ENCODE results near the gene DCTPP1.

The DCTPP1 gene

DNA sequence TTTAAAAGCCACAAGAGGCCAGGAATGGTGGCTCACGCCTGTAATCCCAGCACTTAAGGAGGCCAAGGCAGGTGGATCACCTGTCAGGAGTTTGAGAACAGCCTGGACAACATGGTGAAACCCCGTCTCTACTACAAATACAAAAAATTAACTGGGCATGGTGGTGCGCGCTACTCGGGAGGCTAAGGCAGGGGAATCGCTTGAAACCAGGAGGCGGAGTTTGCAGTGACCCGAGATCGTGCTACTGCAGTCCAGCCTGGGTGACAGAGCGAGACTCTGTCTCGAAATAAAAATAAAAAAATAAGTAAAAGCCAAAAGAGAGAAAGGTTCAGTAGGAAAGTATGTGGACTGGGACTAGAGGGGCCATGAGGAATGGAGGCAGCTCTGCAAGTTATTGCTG lies 29.6 kb upstream of the DCTPP1 start:
- H2BK12ac ChIP-seq (ENCODE audit: low read length in 2 of 2): no peak overlapping the region
- 88% methylated on average over 11 of the region's 11 CpGs for WGBS

DNA sequence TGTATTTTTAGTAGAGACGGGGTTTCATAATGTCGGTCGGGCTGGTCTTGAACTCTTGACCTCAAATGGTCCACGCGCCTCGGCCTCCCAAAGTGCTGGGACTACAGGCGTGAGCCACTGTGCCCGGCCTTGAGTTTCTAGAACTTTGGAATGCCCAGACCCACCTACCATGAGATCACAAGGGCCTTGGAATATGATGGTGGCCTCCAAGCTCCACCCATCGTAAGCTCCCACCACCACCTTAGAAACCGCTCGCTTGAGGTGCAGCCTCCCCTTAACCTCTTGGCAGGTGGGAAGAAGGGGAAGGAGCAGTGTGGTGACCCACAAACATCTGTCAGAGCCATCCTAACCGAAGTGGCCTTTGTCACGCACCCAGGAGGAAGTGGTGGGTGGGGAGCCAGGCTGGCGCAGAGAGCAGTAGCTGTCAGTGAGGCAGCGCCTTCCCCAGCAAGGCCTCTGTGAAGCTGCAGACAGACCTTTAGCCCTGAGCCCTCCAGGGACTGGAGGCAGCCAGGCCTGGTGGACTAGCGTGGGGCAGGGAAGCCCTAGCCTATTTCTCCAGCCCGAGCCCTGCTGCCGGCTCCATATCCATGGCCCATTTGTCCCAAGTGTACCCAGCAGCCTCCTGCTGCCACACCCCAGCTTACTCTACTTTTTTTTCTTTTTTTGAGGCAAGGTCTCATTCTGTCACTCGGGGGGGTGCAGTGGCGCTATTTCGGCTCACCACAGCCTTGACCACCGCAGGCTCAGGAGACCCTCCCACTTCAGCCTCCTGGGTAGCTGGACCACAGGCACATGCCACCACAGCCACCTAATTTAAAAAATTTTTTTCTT lies 28.9 kb upstream of the DCTPP1 start:
- Histone ChIP-seq H3K36me3 (ENCODE audit: control insufficient read depth in 1 of 2, insufficient read depth in 2 of 2, low read depth in 1 of 2, low read length in 2 of 2) (no peaks in the 10 kb centered on the region), H2BK15ac (ENCODE audit: low read depth, poor library complexity, severe bottlenecking) (no peak overlapping the region), H3K4me2 (ENCODE audit: low read length, poor library complexity, severe bottlenecking) (no peak overlapping the region), H4K8ac (ENCODE audit: low read length) (no peak overlapping the region), H3K14ac (ENCODE audit: low read length in 2 of 2) (no peak overlapping the region), H2BK5ac (ENCODE audit: low read depth, low read length, poor library complexity, severe bottlenecking) (no peak overlapping the region), H3K4me1 (ENCODE audit: control insufficient read depth, insufficient read depth, low read depth, low read length) (peaks cover 2% of the 10 kb centered on the region), H2BK12ac (ENCODE audit: low read length in 2 of 2) (no peak overlapping the region), H3K9me3 (ENCODE audit: control insufficient read depth, low read length) (no peaks in the 10 kb centered on the region), H2AK5ac (ENCODE audit: low read length, severe bottlenecking) (no peak overlapping the region), H3K23ac (ENCODE audit: low read length in 2 of 2) (no peak overlapping the region), H3K27me3 (ENCODE audit: control insufficient read depth in 1 of 2, insufficient read depth in 1 of 2, low read length in 2 of 2) (peaks cover 4 to 9% of the 10 kb centered on the region in 2 experiments), H3K79me1 (replicated peaks; ENCODE audit: low read length, poor library complexity, severe bottlenecking) (no peaks in the 10 kb centered on the region), H4K91ac (ENCODE audit: low read length) (no peak overlapping the region), H2BK120ac (ENCODE audit: low read depth, low read length) (no peak overlapping the region), H3K27ac (ENCODE audit: low read length, poor library complexity, severe bottlenecking) (no peak overlapping the region), H3K9ac (ENCODE audit: low read length) (no peak overlapping the region), H2AFZ (ENCODE audit: low read depth, low read length) (no peak overlapping the region), H3K18ac (ENCODE audit: low read depth in 1 of 2, low read length in 2 of 2) (no peak overlapping the region), H3K4me3 (ENCODE audit: insufficient read depth in 1 of 2, low read depth in 1 of 2, low read length in 2 of 2) (no peak overlapping the region), H3K4ac (ENCODE audit: low read depth in 1 of 2, low read length in 2 of 2) (no peak overlapping the region)
- DNase-seq: no peak
- 90% methylated on average over 21 of the region's 22 CpGs for WGBS

More for the DNA sequence above, 29.6 kb upstream of the DCTPP1 start:
- Histone ChIP-seq H3K9me3 (ENCODE audit: control insufficient read depth, low read length) (no peaks in the 10 kb centered on the region), H3K18ac (ENCODE audit: low read depth in 1 of 2, low read length in 2 of 2) (no peak overlapping the region), H3K4ac (ENCODE audit: low read depth in 1 of 2, low read length in 2 of 2) (no peak overlapping the region), H2BK15ac (ENCODE audit: low read depth, poor library complexity, severe bottlenecking) (no peak overlapping the region), H4K8ac (ENCODE audit: low read length) (no peak overlapping the region), H3K4me1 (ENCODE audit: control insufficient read depth, insufficient read depth, low read depth, low read length) (peaks cover 2% of the 10 kb centered on the region), H4K91ac (ENCODE audit: low read length) (no peak overlapping the region), H2AK5ac (ENCODE audit: low read length, severe bottlenecking) (no peak overlapping the region), H3K4me2 (ENCODE audit: low read length, poor library complexity, severe bottlenecking) (no peak overlapping the region), H3K36me3 (ENCODE audit: control insufficient read depth in 1 of 2, insufficient read depth in 2 of 2, low read depth in 1 of 2, low read length in 2 of 2) (no peaks in the 10 kb centered on the region), H3K4me3 (ENCODE audit: insufficient read depth in 1 of 2, low read depth in 1 of 2, low read length in 2 of 2) (no peak overlapping the region), H2AFZ (ENCODE audit: low read depth, low read length) (no peak overlapping the region), H3K14ac (ENCODE audit: low read length in 2 of 2) (no peak overlapping the region), H3K79me1 (replicated peaks; ENCODE audit: low read length, poor library complexity, severe bottlenecking) (no peaks in the 10 kb centered on the region), H2BK5ac (ENCODE audit: low read depth, low read length, poor library complexity, severe bottlenecking) (no peak overlapping the region), H3K9ac (ENCODE audit: low read length) (no peak overlapping the region), H3K23ac (ENCODE audit: low read length in 2 of 2) (no peak overlapping the region), H3K27me3 (ENCODE audit: control insufficient read depth in 1 of 2, insufficient read depth in 1 of 2, low read length in 2 of 2) (peaks cover 0 to 4% of the 10 kb centered on the region in 2 experiments), H2BK120ac (ENCODE audit: low read depth, low read length) (no peak overlapping the region), H3K27ac (ENCODE audit: low read length, poor library complexity, severe bottlenecking) (no peak overlapping the region)
- no peak for DNase-seq

DNA sequence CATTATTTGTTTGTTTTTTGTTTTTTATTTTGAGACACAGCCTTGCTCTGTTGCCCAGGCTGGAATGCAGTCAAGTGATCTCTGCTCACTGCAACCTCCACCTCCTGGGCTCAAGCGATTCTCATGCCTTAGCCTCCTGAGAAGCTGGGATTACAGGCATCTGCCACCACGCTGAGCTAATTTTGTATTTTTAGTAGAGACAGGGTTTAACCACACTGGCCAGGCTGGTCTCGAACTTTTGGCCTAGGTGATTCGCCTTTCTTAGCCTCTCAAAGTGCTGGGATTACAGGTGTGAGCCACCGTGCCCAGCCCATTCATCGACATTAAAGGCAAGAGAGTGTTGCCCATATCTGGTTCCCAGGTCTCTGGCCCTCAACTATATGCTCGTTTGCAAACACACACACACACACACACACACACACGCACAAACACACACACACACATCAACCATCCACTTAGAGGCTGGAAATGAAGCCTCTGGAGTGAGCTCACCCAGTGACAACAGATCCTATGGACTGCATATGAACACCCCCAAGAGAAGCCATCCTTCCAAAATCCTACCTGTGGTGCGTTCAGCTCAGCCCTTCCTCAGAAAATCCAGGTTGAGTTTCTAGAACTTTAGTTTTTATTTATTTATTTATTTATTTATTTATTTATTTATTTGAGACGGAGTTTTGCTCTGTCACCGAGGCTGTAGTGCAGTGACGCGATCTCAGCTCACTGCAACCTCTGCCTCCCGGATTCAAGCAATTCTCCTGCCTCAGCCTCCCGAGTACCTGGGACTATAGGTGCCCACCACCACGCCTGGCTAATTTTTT lies 28.1 kb upstream of the DCTPP1 start:
- WGBS: 95% methylated on average over 15 of the region's 16 CpGs

DNA sequence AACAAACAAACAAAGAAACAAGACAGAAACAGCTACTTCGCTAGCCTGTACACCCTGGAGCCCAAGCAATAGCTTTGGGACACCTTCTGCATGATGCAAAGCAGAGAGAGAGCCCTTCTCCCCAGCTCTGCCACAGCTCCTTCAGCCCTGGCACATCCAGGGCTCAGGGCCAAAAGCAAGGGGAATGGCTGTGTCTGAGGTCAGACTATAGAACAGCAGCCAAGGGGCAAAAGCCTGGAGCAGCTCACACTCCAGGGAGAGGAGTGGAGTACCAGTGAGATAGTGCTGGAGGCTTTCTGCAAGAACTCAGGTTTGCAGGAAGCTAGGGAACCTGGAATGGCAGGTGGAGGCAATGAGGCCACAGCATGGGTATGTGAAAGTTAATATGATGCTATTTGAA lies 27.4 kb upstream of the DCTPP1 start:
- peaks cover 4 to 9% of the 10 kb centered on the region in 2 experiments for H3K27me3 ChIP-seq (ENCODE audit: control insufficient read depth in 1 of 2, insufficient read depth in 1 of 2, low read length in 2 of 2)
- no peaks in the 10 kb centered on the region for H3K9me3 ChIP-seq (ENCODE audit: control insufficient read depth, low read length)
- peak overlapping the region in 1 of 2 experiments; percentile 90 for H3K14ac ChIP-seq (ENCODE audit: low read length in 2 of 2)
- no peak overlapping the region for H3K4me3 ChIP-seq (ENCODE audit: insufficient read depth in 1 of 2, low read depth in 1 of 2, low read length in 2 of 2)
- H3K36me3 ChIP-seq (ENCODE audit: control insufficient read depth in 1 of 2, insufficient read depth in 2 of 2, low read depth in 1 of 2, low read length in 2 of 2): no peaks in the 10 kb centered on the region
- no peak overlapping the region for H4K8ac ChIP-seq (ENCODE audit: low read length)
- no peak overlapping the region for H3K9ac ChIP-seq (ENCODE audit: low read length)
- H2BK15ac ChIP-seq (ENCODE audit: low read depth, poor library complexity, severe bottlenecking): no peak overlapping the region
- no peak overlapping the region for H2BK120ac ChIP-seq (ENCODE audit: low read depth, low read length)
- no peak overlapping the region for H3K4me2 ChIP-seq (ENCODE audit: low read length, poor library complexity, severe bottlenecking)
- WGBS: 93% methylated on average over 1 of the region's 1 CpG
- no peak overlapping the region for H3K27ac ChIP-seq (ENCODE audit: low read length, poor library complexity, severe bottlenecking)
- H2BK12ac ChIP-seq (ENCODE audit: low read length in 2 of 2): no peak overlapping the region
- no peak overlapping the region for H3K23ac ChIP-seq (ENCODE audit: low read length in 2 of 2)
- peaks cover 2% of the 10 kb centered on the region for H3K4me1 ChIP-seq (ENCODE audit: control insufficient read depth, insufficient read depth, low read depth, low read length)
- no peak overlapping the region for H4K91ac ChIP-seq (ENCODE audit: low read length)
- no peak for DNase-seq
- H2BK5ac ChIP-seq (ENCODE audit: low read depth, low read length, poor library complexity, severe bottlenecking): no peak overlapping the region
- H3K79me1 ChIP-seq (replicated peaks; ENCODE audit: low read length, poor library complexity, severe bottlenecking): no peaks in the 10 kb centered on the region
- H3K4ac ChIP-seq (ENCODE audit: low read depth in 1 of 2, low read length in 2 of 2): no peak overlapping the region
- H3K18ac ChIP-seq (ENCODE audit: low read depth in 1 of 2, low read length in 2 of 2): no peak overlapping the region
- H2AK5ac ChIP-seq (ENCODE audit: low read length, severe bottlenecking): no peak overlapping the region
- H2AFZ ChIP-seq (ENCODE audit: low read depth, low read length): no peak overlapping the region

More for the DNA sequence above, 28.1 kb upstream of the DCTPP1 start:
- no peak overlapping the region for H2AK5ac ChIP-seq (ENCODE audit: low read length, severe bottlenecking)
- no peak overlapping the region for H3K14ac ChIP-seq (ENCODE audit: low read length in 2 of 2)
- H3K9me3 ChIP-seq (ENCODE audit: control insufficient read depth, low read length): no peaks in the 10 kb centered on the region
- H2BK12ac ChIP-seq (ENCODE audit: low read length in 2 of 2): no peak overlapping the region
- no peak for DNase-seq
- H3K4me3 ChIP-seq (ENCODE audit: insufficient read depth in 1 of 2, low read depth in 1 of 2, low read length in 2 of 2): no peak overlapping the region
- no peak overlapping the region for H4K8ac ChIP-seq (ENCODE audit: low read length)
- no peak overlapping the region for H2BK5ac ChIP-seq (ENCODE audit: low read depth, low read length, poor library complexity, severe bottlenecking)
- H2BK120ac ChIP-seq (ENCODE audit: low read depth, low read length): no peak overlapping the region
- H3K79me1 ChIP-seq (replicated peaks; ENCODE audit: low read length, poor library complexity, severe bottlenecking): no peaks in the 10 kb centered on the region
- no peak overlapping the region for H3K9ac ChIP-seq (ENCODE audit: low read length)
- H3K4ac ChIP-seq (ENCODE audit: low read depth in 1 of 2, low read length in 2 of 2): no peak overlapping the region
- no peak overlapping the region for H4K91ac ChIP-seq (ENCODE audit: low read length)
- no peak overlapping the region for H3K4me2 ChIP-seq (ENCODE audit: low read length, poor library complexity, severe bottlenecking)
- H2AFZ ChIP-seq (ENCODE audit: low read depth, low read length): no peak overlapping the region
- H3K27me3 ChIP-seq (ENCODE audit: control insufficient read depth in 1 of 2, insufficient read depth in 1 of 2, low read length in 2 of 2): peaks cover 4 to 9% of the 10 kb centered on the region in 2 experiments
- no peak overlapping the region for H3K23ac ChIP-seq (ENCODE audit: low read length in 2 of 2)
- H3K4me1 ChIP-seq (ENCODE audit: control insufficient read depth, insufficient read depth, low read depth, low read length): peaks cover 2% of the 10 kb centered on the region
- no peak overlapping the region for H2BK15ac ChIP-seq (ENCODE audit: low read depth, poor library complexity, severe bottlenecking)
- no peak overlapping the region for H3K27ac ChIP-seq (ENCODE audit: low read length, poor library complexity, severe bottlenecking)
- no peak overlapping the region for H3K18ac ChIP-seq (ENCODE audit: low read depth in 1 of 2, low read length in 2 of 2)
- no peaks in the 10 kb centered on the region for H3K36me3 ChIP-seq (ENCODE audit: control insufficient read depth in 1 of 2, insufficient read depth in 2 of 2, low read depth in 1 of 2, low read length in 2 of 2)

Data from mesenchymal stem cell (in vitro differentiated cells and primary cell).